G401 (cell line): Measurements from ENCODE around the gene MAN2A1. TPM values are rescaled to one million over a fixed set of nuclear protein-coding genes. Genes with fewer than 3 reads are reported as not detected.
"Not testable (repeated sequence)": the region's sequence is repeated elsewhere in the genome, so short reads cannot be mapped to it uniquely, and the experiment has no call there.

Experiments used
- DNase-seq: peaks from one replicate; pipeline ENCODE4 v3.0.0-alpha.2; 2015; ENCODE audit warnings: low spot score
- in situ Hi-C: cut with HindIII; loops from 2 replicates; pipeline ENCODE4 v1.10.0; 2016; ENCODE audit warnings: low sequenced_read_pairs, mixed read lengths
- total RNA-seq: library from RNA; depleted of rRNA; stranded (reverse); fragments of >200 nt; shearing (Covaris generic); gene quantifications from 2 replicates; pipeline ENCODE4 v1.2.3, GENCODE V29; 2014

The MAN2A1 gene
- total RNA-seq, 1 experiment from 2014 or later, result 21.5 TPM

DNA sequence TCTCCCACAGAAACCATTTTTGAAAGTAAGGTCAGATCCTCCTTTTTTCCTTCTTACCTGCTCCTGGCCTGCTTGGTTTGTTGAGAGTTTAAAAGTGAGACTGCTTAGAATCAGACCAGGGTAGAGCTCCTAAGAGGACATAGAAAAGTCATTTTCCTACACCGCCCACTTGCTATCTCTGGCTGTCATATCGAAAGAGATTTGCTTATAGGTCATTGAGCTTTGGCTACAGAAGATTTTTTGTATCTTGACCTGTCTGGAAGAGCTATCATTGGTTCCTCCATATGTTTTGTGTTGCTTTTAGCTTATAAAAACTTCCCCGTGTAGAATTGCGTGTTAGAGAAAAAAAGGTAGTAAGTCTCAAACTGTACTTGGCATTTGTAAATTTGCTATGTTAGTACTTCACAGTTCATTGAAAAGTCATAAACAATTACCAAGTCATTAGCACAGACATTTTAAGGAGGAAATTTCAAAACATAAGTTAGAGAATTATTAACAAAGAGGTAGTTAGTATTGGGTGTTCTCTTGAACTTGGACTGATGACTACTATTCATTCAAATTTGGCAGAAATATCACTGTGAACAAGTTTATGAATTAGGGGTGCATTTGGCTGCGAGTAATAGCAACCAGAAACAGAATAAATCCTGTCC lies 96.6 kb downstream of the MAN2A1 start:
- in situ Hi-C loops, result no loop called here

DNA sequence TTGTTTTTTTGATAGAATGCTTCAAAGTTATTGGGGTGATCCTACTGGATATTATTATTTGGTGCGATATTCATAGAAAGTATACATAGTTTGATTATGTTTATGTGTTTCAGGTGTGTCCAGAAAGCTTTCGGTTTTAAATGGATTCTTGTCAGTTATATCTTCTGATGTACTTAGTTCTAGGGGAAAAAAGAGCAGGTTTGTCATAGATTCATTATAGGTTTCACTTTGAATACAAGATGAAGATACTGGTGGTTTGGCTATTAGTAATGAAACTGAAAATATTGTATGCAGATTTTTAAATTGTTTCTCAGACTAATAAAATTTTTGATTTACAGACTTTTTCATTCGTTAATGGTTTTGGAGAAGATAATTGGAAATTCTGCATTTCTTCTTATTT lies 98.9 kb downstream of the MAN2A1 start:
- in situ Hi-C loops, result no loop called here
- DNase-seq, result no peak

More for the DNA sequence above, 96.6 kb downstream of the MAN2A1 start:
- no peak for DNase-seq

DNA sequence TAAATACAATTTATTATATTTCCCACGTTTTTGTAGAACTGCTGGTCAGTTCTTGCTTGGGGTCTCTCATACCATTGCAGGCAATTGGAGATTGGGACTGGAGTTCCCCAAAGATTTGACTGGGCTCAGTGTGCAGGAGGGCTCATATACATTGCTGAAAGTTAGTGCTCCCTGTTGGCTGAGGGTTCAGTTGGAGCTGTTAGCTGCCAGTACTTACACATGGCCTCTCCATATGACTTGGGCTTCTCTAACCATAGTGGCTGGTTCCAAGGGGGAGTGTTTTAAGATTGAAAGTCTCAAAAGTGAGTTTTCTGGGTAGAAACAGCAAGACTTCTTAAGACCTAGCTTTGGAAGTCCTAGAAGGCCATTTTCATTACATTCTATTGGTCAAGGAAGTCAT lies 102.9 kb downstream of the MAN2A1 start:
- no peak for DNase-seq
- in situ Hi-C loops, result no loop called here

- no peak for DNase-seq
- in situ Hi-C loops, result no loop called here
These were observed 114.1 kb downstream of the MAN2A1 start for GRCh38 chr5:109803854-109804253.

- in situ Hi-C loops, result no loop called here
- no peak for DNase-seq
These were observed 115.7 kb downstream of the MAN2A1 start for GRCh38 chr5:109805472-109805871.

DNA sequence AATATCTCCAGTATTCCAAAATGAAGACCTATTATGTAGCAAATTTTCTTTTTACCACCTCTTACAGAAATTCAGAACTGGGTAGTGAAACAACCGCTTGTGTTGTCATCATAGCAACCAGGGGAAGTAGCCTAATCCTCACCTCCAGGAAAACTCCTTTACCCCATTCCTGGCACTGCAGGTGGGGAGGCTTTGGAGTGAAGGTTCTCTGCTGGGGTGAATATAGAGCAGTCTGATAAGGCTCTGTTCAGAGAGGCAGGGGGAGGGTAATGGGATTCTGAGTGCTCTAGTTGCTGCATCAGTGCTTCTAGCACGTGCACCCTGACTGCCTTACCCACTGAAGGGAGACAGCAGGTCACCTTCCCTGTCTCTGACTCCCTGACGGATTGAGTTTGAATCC lies 116.2 kb downstream of the MAN2A1 start:
- in situ Hi-C loops, result no loop called here
- no peak for DNase-seq

GRCh38 chr5:109812698-109813097 lies 123.0 kb downstream of the MAN2A1 start:
- no peak for DNase-seq
- in situ Hi-C loops, result no loop called here

GRCh38 chr5:109816732-109817131 lies 127.0 kb downstream of the MAN2A1 start:
- DNase-seq, result no peak
- in situ Hi-C loops, result no loop called here

- in situ Hi-C loops, result no loop called here
- DNase-seq, result no peak
These were observed 130.2 kb downstream of the MAN2A1 start for GRCh38 chr5:109819878-109820277.

- no peak for DNase-seq
- in situ Hi-C loops, result no loop called here
These were observed 133.9 kb downstream of the MAN2A1 start for GRCh38 chr5:109823597-109823996.

- no peak for DNase-seq
These were observed 135.7 kb downstream of the MAN2A1 start for GRCh38 chr5:109825450-109825849.

GRCh38 chr5:109826426-109826825 lies 136.7 kb downstream of the MAN2A1 start:
- DNase-seq, result no peak
- in situ Hi-C loops, result no loop called here

More at GRCh38 chr5:109825450-109825849, 135.7 kb downstream of the MAN2A1 start:
- in situ Hi-C loops, result no loop called here

DNA sequence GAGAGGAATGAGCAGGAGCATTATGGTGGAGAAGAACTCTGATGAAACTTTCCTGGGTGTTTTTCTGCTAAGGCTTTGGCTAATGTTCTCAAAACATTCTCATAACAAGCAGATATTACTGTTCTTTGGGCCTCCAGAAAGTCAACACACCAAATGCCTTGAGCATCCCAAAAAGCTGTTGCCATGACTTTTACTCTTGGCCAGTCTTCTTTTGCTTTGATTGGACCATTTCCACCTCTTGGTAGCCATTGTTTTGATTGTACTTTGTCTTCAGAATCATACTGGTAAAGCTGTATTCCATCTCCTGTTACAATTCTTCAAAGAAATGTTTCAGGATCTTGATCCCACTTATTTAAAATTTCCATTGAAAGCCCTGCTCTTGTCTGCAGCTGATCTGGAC lies 139.6 kb downstream of the MAN2A1 start:
- in situ Hi-C loops, result no loop called here
- no peak for DNase-seq

DNA sequence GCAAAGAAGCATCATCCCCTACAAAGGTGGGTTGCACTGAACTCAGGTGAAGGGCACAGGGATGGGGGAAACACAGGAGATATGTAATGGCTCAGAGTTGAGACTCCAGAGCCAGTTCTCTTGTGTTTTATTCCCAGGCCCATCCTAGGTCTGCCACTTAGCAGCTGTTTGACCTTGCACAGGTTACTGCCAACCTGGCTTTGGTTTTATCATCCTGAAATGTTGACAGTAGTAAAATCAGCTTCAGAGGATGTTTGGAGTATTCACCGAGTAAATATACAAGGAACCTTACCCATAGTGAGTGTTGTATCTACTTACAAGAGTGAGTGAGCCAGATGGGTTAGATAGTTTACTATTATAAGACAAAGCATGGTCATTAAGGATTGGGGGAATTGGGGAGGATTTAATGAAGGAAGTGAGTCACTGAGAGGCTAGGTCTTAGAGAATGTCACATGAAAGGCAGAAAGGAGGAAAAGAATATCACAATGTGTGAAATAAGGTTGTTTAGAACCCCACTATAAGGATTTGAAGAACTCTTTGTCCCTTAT lies 141.3 kb downstream of the MAN2A1 start:
- no peak for DNase-seq
- in situ Hi-C loops, result no loop called here

- in situ Hi-C loops, DNase-seq: not testable (repeated sequence)
These were observed 142.8 kb downstream of the MAN2A1 start for GRCh38 chr5:109832207-109833188.

- in situ Hi-C loops, result no loop called here
- DNase-seq, result no peak
These were observed 144.2 kb downstream of the MAN2A1 start for GRCh38 chr5:109833946-109834345.

DNA sequence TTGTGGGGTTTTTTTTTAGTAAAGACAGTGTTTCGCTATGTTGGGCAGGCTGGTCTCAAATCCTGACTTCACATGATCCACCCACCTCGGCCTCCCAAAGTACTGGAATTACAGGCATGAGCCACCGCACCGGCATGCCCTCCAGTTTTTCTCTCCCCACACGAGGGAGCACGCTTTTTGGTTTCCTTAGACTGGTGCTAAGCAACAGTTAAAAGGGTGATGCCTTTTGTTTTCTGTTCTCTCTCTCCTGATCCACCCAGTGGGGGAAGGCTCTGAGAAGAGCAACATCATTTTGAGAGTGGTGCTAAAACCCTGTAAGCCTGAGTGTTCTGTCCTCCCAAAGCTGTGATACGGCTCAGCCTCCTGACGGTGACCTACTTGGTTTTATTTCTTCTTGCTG lies 146.6 kb downstream of the MAN2A1 start:
- in situ Hi-C loops, result no loop called here
- DNase-seq, result no peak

DNA sequence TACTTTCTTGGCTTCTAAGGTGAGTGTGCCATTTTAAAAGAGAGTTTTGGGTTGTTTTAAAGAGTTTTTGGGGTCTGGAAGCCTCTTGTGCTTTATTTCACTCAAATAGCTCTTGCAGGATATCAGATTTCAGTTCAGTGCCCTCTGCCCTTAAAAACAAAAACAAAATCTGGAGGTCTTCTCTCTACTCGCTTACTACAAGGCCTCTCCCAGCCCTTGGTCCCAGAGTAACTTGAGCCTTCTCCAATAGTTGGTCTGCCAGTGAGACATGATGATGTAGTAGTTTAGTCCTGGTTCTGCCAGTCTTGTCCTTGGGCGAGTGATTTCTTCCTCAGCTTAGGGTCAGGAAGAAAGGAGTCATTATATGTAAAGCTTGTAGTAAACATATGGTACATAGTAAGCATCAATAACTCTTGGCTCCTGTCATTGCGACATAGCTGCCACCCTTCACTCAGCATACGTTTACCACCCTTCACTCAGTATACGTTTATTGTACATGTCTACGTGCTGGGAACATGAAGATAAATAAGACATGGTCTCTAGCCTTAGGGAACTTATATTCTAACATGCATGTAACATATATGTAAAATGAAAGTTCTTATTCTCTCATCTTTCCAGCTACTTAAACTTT lies 147.6 kb downstream of the MAN2A1 start:
- DNase-seq, result no peak
- in situ Hi-C loops, result no loop called here

DNA sequence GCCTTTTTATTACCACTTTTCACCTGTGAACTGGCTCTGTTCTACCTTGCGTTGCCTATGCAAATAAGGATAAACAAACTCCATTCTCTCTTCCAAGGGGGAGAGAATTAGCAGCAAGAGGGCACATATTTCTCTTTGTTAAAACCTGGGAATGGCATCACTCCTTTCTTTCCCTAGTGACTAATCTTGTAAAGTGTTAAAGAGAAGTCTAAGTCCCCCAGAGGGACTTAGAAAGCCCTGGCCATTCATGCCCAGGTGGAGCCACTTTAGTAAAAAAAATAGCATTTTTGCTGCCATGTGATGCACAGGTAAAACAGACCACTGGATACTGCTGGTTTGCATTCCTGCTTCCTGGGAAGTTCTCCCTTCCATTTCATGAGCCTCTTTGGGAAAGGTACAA lies 148.4 kb downstream of the MAN2A1 start:
- in situ Hi-C loops, result no loop called here
- DNase-seq, result no peak

GRCh38 chr5:109844148-109844547 lies 154.4 kb downstream of the MAN2A1 start:
- DNase-seq, result no peak
- in situ Hi-C loops, result no loop called here
